Sigmoid colon (tissue), 7 donors: ENCODE data around the gene WNT11. TPM values are rescaled to one million over a fixed set of nuclear protein-coding genes. Genes with fewer than 3 reads are reported as not detected.

Experiments
- DNase-seq: peaks from one replicate; pipeline ENCODE4 v3.0.0-alpha.2; 2019
- H3K27ac ChIP-seq, 4 donors: fragments of 200-600 bp; sonication (generic); one replicate each; pipeline ENCODE4 v1.5.1; 2016 to 2019; ENCODE audit warnings: mild to moderate bottlenecking in 1 of 4
- H3K27me3 ChIP-seq, 3 donors: fragments of 200-600 bp; sonication (generic); one replicate each; pipeline ENCODE4 v1.5.1; 2019; ENCODE audit warnings: mild to moderate bottlenecking in 1 of 3
- H3K36me3 ChIP-seq, 4 donors: fragments of 200-600 bp; sonication (generic); one replicate each; pipeline ENCODE4 v1.5.1; 2016 to 2019
- H3K4me1 ChIP-seq, 4 donors: fragments of 200-600 bp; sonication (generic); one replicate each; pipeline ENCODE4 v1.5.1; 2017 to 2019
- H3K4me3 ChIP-seq, 4 donors: fragments of 200-600 bp; sonication (generic); one replicate each; pipeline ENCODE4 v1.5.1; 2017 to 2019; ENCODE audit warnings: mild to moderate bottlenecking in 2 of 4, moderate library complexity in 1 of 4
- H3K9me3 ChIP-seq, 4 donors: fragments of 200-600 bp in 3 of 4; sonication (generic) in 3 of 4; one replicate each; pipeline versions ENCODE4 v1.5.1 to v1.6.1; 2013 to 2019
- CTCF ChIP-seq, 4 experiments: fragments of 450-650 bp in 3 of 4; fragments of 200-600 bp in 1 of 4; IDR thresholded peaks; one replicate each; pipeline ENCODE4 v1.5.1; 2016 to 2019; ENCODE audit warnings: antibody characterized with exemption in 4 of 4, mild to moderate bottlenecking in 3 of 4, moderate library complexity in 2 of 4
- EP300 ChIP-seq, 4 donors: sonication (generic); formaldehyde crosslinking; IDR thresholded peaks; one replicate each; pipeline ENCODE4 v1.6.1; 2017; ENCODE audit warnings: antibody characterized with exemption in 4 of 4
- POLR2A ChIP-seq, 2 donors: fragments of 450-650 bp; IDR thresholded peaks; one replicate each; pipeline ENCODE4 v1.6.1; 2016; ENCODE audit warnings: antibody characterized with exemption in 2 of 2, mild to moderate bottlenecking in 2 of 2, moderate library complexity in 2 of 2
- POLR2AphosphoS5 ChIP-seq, 4 donors: sonication (generic); formaldehyde crosslinking; IDR thresholded peaks; one replicate each; pipeline ENCODE4 v1.6.1; 2017; ENCODE audit warnings: antibody characterized with exemption in 4 of 4
- WGBS, 2 donors: extraction: QIAGEN DNeasy Blood & Tissue Kit; methylation state at CpG; one replicate each; pipeline ENCODE4 v1.1.7; 2013; 5-methylcytosine and 5-hydroxymethylcytosine counted together
- intact Hi-C: fragments of 100-400 bp; cut with DNase I; formaldehyde crosslinking; loops from one replicate; pipeline ENCODE4 v1.15.1; 2023
- polyA plus RNA-seq, 3 donors: library from polyadenylated mRNA; stranded (reverse); fragments of 200-250 nt; gene quantifications; one replicate each; pipeline ENCODE4 v1.2.3, GENCODE V29; 2013
- total RNA-seq, 4 donors: library from RNA; depleted of rRNA; stranded (reverse); fragments of >200 nt; gene quantifications; one replicate each; pipeline ENCODE4 v1.1.0, GENCODE V29; 2016
- donor health status: healthy with polysubstance abuse.
- donor health status: Bipolar disorder and iron deficiency.
- donor health status: healthy.

Gene WNT11
- total and polyA plus RNA-seq, 7 donors, result 0.92 to 8.9 (median 2.2) TPM

GRCh38 chr11:76193219-76193618, 13.1 kb downstream of the WNT11 start:
- WGBS, 2 donors, result 88 to 89% methylated on average over 9 of the region's 9 CpGs
- Histone ChIP-seq H3K9me3 (no peaks in the 10 kb centered on the region), H3K27ac (no peak overlapping the region), H3K27me3 (peaks cover 0 to 3% (median 0%) of the 10 kb centered on the region in 3 donors), H3K4me3 (no peak overlapping the region), H3K36me3 (no peaks in the 10 kb centered on the region), H3K4me1 (peaks cover 0 to 6% (median 0%) of the 10 kb centered on the region in 4 donors)
- TF ChIP-seq CTCF (IDR thresholded peaks at IDR 0.05) (no peak), EP300 (IDR thresholded peaks at IDR 0.05) (no peak), POLR2AphosphoS5 (IDR thresholded peaks at IDR 0.05) (no peak), POLR2A (IDR thresholded peaks at IDR 0.05) (no peak)
- DNase-seq, result no peak
- intact Hi-C loops, result no loop called here

GRCh38 chr11:76190376-76190775, 15.9 kb downstream of the WNT11 start:
- TF ChIP-seq POLR2AphosphoS5 (IDR thresholded peaks at IDR 0.05), result no peak
- no peak for TF ChIP-seq POLR2A (IDR thresholded peaks at IDR 0.05)
- TF ChIP-seq CTCF (IDR thresholded peaks at IDR 0.05), result no peak
- TF ChIP-seq EP300 (IDR thresholded peaks at IDR 0.05), result no peak
- no peak for DNase-seq
- no peaks in the 10 kb centered on the region for H3K36me3 ChIP-seq
- WGBS, 2 donors, result 57 to 85% methylated on average over 7 of the region's 7 CpGs
- peaks cover 0 to 17% (median 9%) of the 10 kb centered on the region in 4 donors for H3K4me1 ChIP-seq
- H3K27me3 ChIP-seq, result peaks cover 0 to 3% (median 0%) of the 10 kb centered on the region in 3 donors
- H3K4me3 ChIP-seq, result no peak overlapping the region
- no peaks in the 10 kb centered on the region for H3K9me3 ChIP-seq
- no peak overlapping the region for H3K27ac ChIP-seq
- intact Hi-C loops, result no loop called here

GRCh38 chr11:76189682-76190081, 16.6 kb downstream of the WNT11 start:
- no peak for DNase-seq
- H3K27ac ChIP-seq, result no peak overlapping the region
- intact Hi-C loops, result no loop called here
- no peaks in the 10 kb centered on the region for H3K36me3 ChIP-seq
- H3K4me3 ChIP-seq, result no peak overlapping the region
- TF ChIP-seq POLR2A (IDR thresholded peaks at IDR 0.05) (no peak), POLR2AphosphoS5 (IDR thresholded peaks at IDR 0.05) (no peak), CTCF (IDR thresholded peaks at IDR 0.05) (no peak), EP300 (IDR thresholded peaks at IDR 0.05) (no peak)
- H3K4me1 ChIP-seq, result peaks cover 0 to 17% (median 9%) of the 10 kb centered on the region in 4 donors
- no peaks in the 10 kb centered on the region for H3K9me3 ChIP-seq
- 67 to 87% methylated on average over 6 of the region's 6 CpGs for WGBS, 2 donors
- peaks cover 0 to 3% (median 0%) of the 10 kb centered on the region in 3 donors for H3K27me3 ChIP-seq

GRCh38 chr11:76188873-76189272, 17.4 kb downstream of the WNT11 start:
- Histone ChIP-seq H3K4me1 (peaks cover 0 to 17% (median 9%) of the 10 kb centered on the region in 4 donors), H3K27me3 (peaks cover 0 to 3% (median 0%) of the 10 kb centered on the region in 3 donors), H3K27ac (no peak overlapping the region), H3K4me3 (no peak overlapping the region), H3K9me3 (no peaks in the 10 kb centered on the region), H3K36me3 (no peaks in the 10 kb centered on the region)
- WGBS, 2 donors, result 93 to 94% methylated on average over 4 of the region's 4 CpGs
- TF ChIP-seq CTCF (IDR thresholded peaks at IDR 0.05), result no peak
- TF ChIP-seq POLR2A (IDR thresholded peaks at IDR 0.05), result no peak
- no peak for TF ChIP-seq POLR2AphosphoS5 (IDR thresholded peaks at IDR 0.05)
- TF ChIP-seq EP300 (IDR thresholded peaks at IDR 0.05), result no peak
- no peak for DNase-seq
- intact Hi-C loops, result no loop called here

GRCh38 chr11:76186776-76187279, 19.5 kb downstream of the WNT11 start:
- no peak for TF ChIP-seq POLR2AphosphoS5 (IDR thresholded peaks at IDR 0.05)
- no peak for TF ChIP-seq POLR2A (IDR thresholded peaks at IDR 0.05)
- TF ChIP-seq CTCF (IDR thresholded peaks at IDR 0.05), result no peak
- no peak for TF ChIP-seq EP300 (IDR thresholded peaks at IDR 0.05)
- Histone ChIP-seq H3K9me3 (no peaks in the 10 kb centered on the region), H3K4me3 (no peak overlapping the region), H3K36me3 (no peaks in the 10 kb centered on the region), H3K27ac (no peak overlapping the region), H3K27me3 (no peaks in the 10 kb centered on the region), H3K4me1 (peaks cover 0 to 17% (median 9%) of the 10 kb centered on the region in 4 donors)
- intact Hi-C loops, result no loop called here
- DNase-seq, result no peak
- WGBS, 2 donors, result 89 to 90% methylated on average over 21 of the region's 21 CpGs
